HG03025 (cell line): ENCODE results near the gene MAP1A.

Source experiments
- ATAC-seq: cut with Tn5 transposase; IDR thresholded peaks from one replicate; pipeline ENCODE4 v1.9.1; 2021; ENCODE audit warnings: mild to moderate bottlenecking, moderate library complexity; ENCODE audit not compliant: unreplicated experiment, low FRiP score

MAP1A gene

DNA sequence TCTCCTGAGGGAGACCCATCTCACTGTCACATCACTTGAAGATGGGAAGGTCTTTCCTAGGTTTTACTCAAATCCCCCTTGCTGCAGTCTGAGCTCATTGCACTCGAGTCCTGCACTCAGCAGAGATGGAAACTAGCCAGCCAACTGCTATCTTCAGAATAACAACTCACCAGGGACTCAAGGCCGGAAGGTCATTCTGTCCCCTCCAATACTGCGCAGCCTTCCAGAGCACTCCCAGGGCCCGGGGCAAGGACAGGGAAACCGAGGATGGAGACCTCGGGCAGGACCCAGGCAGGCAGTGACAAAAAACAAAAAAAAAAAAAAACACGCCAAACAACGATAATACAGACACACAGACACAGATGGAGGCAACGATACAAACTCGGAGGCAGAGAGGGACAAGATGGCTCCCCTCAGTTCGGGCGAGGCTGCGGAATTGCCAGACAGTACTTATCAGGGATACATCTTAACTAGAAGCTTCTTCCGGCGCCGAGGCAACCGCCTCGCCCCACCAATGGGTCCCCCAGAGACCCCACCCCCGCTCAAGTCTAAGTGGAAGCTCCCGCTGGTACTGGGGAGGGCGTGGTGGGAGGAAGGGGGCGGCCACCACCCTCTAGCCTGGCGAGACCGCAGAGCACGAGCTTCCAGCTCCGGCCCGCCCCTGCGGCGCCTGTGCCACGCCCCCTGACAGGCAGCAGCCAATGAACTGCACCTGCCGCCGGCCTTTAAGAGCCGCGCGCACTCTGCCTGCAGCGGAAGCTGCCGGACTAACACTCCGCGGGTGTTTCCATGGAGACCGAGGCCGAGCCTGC is 7.0 kb upstream of the MAP1A start:
- ATAC-seq: peak; percentile 96

DNA sequence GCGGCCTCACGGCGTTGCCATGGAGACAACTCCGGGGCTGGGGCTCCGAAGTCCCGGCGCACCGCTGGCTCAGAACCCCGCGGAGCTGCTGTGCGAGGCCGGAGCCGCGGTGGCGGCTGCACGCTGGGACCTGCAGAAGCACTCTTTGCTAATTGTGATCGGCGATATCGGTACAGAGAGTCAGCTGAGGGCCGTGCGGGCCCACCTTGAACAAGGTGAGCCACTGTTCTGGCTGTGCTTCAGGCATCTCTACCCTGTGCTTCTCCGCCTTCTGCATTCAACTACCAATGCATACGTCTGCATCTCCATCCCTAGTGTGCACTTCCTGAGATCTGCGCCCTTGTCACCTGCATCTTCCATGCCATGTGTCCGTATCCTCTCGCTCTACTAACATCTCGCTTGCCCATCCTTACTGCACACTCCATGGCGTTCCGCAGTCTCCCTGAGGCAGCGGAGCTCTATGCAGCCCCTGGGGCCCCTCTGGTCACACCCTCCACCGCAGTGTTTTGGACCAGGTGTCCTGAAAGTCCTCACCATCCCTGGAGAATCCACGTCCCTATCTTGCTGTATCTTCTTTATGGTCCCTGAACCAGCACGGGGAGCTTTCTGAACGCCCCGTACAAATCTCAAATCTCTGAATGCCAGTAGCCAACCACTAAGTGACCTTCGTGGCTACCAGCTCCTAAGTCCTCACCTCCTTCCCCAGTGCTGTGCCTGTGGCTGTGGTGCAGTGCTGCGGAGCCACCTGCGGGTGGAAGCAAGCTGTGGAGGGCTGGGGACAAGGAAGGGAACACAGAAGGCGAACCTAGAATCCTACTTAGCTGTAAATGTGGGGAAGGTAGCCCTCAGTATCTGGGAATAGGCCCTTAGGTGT is 6.2 kb upstream of the MAP1A start:
- peak; percentile 2 for ATAC-seq

DNA sequence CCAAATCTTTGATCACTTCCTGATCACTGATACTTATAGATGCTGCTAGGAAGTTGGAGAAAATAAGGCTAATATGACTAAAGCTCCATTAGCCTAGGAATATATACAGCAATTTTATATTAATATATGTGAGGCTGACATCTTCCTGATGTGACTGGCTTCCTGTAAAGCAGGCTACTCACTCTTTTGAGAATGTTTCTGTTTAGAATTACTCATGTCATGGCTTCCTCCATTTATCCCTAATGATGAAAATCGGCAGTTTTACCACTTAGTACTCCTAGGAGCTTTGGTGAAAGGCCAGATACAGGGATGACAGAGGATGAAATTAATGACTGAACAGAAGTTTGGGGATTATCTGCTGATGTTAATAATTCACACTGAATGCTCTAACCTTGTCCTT is 3.9 kb upstream of the MAP1A start:
- ATAC-seq: no peak

DNA sequence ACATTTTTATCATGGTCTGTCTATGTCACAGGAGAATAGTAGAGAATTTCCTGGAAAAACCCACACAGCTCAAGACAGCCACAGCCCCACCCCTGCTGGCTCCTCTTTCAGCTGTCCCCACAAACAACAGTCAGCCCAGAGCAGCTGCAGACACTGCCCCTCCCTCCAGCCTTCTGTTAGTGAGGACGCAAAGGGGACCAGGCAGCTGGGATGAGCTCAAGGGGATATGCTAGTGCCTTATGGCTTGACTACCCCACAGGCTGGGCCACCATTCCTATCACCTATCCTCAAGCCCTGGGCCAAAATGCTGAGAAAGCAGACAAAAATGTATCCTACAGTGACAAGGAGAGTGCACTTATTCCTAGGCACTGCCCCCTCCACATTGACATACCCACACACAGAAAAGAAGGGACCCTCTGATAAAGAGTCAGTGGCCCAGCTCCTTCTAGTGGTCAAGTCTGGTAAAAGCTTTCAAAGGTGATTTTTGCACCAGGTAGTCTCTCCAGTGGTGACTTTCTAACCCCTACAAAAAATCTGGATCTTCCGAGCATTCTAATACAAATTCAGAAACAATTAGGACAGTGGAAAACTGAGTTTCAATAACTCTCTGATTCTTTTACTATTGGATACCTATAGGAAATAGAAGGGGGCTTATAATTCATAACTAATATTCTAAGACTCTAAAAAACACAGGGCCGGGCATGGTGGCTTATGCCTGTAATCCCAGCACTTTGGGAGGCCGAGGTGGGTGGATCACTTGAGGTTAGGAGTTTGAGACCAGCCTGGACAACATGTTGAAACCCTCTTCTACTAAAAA is 3.0 kb upstream of the MAP1A start:
- ATAC-seq: no peak

DNA sequence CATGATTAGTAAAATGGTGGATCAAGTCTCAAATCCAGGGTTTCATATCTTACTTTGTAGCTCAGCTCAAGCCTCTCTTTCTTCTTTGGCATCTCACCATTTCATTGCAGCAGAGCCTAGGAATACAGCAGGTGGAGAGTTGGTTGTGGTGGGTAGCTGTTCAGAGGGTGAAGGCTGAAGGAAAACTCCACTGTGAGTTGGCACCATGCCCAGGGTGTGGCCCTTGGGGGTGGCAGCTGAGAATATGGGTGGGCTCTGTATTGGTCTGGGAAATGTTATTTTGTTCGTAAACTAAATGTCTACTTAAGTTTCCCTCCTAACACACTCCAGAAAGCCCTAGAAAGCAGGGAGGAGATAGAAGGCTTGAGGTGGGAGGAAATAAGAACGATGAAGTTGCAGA is 1.7 kb upstream of the MAP1A start:
- no peak for ATAC-seq

DNA sequence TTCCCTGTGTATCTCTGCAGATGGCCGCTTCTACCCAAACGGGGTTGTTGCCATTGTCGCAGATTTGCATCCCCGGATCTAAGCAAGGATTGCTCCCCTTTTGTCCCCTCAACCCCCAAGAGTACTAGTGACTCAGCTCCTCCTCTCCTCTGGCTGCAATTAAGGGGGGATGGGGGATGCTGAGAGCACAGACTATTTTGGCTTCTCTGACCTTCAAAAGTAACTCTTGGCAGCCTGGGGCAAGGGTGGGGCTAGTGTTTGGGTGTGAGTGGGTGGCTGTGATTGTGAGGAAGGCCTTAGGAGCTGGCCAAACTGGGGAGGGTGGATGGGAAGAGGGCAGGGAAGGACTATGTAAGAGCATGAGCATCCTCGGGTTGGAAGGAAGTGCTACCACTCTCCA is 1.2 kb upstream of the MAP1A start:
- no peak for ATAC-seq

DNA sequence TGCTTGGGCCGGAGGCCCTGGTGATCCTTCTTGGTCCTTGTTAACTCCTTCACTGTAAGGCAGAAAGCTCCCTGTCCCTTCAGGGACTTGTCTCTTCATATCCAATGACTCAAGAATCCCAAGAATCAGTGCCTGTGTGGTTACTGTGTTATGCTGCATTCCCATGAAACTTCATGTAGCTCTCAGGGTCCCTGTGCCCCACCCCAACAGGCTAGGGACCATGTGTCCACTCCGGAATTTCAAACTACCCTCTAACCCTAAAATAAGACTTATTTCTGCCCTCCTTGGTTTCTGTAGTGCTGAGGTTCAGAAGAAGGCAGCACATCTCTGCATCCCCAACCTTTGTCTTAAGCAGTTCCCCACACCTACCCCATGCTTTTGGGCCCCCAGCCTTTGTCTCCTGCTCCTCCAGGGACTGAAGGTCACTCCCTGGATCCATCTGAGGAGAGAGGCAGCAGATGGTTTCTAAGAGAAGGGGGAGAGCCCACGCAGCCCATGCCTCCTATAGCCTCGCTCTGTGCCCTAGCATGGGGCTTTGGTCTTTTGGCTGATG is 531 bp upstream of the MAP1A start:
- ATAC-seq: no peak

DNA sequence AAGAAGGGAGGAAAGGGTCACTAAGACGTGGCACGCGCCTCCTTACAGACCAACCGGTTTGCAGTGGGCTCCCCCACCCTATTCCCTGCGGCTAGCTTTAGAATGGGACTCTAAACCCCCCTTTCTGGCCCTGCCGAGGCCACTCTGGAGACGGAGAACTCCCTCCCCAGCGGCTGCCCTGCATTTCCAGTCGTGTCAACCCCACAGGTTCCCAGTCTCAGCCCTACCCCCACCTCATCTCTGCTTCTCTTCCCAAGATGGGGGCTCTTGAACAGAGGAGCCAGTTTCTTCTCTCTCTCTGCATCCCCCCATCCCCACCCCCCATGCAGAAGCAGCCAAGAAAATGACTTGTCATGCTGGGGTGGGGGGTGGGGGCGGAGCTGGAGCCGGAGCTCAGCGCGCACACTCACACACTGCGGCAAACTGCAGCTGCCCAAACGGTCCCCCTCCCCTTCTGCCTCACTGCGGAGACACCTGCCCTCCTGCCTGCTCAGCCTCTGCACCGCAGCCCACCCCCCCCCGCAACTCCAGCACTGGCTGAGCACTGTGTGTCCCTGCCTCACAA is 871 bp downstream of the MAP1A start:
- ATAC-seq: no peak

DNA sequence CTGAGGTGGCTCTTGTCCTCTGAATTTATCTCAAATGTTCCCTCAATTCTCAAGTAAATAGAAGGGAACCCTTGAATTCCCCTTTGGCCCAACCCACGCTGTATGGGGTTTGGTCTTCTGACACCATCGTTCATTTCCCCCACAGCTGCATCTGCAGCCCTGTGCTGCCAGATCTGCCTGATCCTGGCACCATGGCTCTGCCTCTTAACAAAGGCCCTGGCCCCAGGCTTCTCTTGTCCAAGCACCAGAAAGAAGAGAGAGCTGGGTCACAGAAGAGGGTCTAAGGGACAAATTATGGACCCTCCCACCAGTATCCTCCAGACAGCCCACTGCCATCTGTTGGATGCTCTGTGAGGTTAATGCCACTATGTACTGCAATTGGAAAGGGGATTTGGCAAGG is 1.8 kb downstream of the MAP1A start:
- ATAC-seq: no peak

DNA sequence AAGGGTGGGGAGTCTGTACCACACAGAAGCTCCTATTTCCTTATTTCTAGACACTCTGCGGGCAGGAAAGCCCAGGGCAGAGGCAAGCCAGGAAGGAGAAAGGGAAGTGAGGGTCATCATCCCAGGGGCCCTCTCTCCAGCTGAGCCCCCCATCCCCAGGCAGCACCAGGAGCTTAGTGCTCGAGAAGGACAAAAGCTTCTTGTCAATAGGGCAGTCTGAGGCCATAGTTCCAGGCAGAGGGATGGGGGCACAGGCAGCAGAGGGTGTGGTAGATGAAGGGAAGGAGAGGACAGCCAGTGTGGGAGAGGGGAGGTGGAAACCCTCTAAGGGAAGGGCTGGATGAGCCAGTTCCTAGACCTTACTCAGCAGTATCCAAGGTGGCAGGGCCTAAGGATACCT is 2.7 kb downstream of the MAP1A start:
- no peak for ATAC-seq

DNA sequence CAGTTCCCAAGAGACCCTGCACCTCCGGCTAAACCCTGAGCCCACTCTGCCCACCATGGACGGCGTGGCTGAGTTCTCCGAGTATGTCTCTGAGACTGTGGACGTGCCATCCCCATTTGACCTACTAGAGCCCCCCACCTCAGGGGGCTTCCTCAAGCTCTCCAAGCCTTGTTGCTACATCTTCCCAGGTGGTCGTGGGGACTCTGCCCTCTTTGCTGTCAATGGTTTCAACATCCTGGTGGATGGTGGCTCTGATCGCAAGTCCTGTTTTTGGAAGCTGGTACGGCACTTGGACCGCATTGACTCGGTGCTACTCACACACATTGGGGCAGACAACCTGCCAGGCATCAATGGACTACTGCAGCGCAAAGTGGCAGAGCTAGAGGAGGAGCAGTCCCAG is 4.0 kb downstream of the MAP1A start:
- no peak for ATAC-seq

DNA sequence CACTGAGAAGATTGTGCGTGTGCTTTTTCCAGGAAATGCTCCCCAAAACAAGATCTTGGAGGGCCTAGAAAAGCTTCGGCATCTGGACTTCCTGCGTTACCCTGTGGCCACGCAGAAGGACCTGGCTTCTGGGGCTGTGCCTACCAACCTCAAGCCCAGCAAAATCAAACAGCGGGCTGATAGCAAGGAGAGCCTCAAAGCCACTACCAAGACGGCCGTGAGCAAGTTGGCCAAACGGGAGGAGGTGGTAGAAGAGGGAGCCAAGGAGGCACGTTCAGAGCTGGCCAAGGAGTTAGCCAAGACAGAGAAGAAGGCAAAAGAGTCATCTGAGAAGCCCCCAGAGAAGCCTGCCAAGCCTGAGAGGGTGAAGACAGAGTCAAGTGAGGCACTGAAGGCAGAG is 4.8 kb downstream of the MAP1A start:
- ATAC-seq: no peak

DNA sequence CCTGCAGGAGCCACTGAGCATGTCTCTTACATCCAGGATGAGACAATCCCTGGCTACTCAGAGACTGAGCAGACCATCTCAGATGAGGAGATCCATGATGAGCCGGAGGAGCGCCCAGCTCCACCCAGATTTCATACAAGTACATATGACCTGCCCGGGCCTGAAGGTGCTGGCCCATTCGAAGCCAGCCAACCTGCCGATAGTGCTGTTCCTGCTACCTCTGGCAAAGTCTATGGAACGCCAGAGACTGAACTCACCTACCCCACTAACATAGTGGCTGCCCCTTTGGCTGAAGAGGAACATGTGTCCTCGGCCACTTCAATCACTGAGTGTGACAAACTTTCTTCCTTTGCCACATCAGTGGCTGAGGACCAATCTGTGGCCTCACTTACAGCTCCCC is 6.2 kb downstream of the MAP1A start:
- ATAC-seq: no peak

DNA sequence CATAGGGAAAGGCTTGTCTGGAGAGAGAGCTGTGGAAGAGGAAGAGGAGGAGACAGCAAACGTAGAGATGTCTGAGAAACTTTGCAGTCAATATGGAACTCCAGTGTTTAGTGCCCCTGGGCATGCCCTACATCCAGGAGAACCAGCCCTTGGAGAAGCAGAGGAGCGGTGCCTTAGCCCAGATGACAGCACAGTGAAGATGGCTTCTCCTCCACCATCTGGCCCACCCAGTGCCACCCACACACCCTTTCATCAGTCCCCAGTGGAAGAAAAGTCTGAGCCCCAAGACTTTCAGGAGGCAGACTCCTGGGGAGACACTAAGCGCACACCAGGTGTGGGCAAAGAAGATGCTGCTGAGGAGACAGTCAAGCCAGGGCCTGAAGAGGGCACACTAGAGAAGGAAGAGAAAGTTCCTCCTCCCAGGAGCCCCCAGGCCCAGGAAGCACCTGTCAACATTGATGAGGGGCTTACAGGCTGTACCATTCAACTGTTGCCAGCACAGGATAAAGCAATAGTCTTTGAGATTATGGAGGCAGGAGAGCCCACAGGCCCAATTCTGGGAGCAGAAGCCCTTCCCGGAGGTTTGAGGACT is 6.9 kb downstream of the MAP1A start:
- ATAC-seq: no peak

DNA sequence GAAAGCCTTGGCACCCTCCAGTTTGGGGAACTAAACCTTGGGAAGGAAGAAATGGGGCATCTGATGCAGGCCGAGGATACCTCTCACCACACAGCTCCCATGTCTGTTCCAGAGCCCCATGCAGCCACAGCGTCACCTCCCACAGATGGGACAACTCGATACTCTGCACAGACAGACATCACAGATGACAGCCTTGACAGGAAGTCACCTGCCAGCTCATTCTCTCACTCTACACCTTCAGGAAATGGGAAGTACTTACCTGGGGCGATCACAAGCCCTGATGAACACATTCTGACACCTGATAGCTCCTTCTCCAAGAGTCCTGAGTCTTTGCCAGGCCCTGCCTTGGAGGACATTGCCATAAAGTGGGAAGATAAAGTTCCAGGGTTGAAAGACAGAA is 7.7 kb downstream of the MAP1A start:
- no peak for ATAC-seq

DNA sequence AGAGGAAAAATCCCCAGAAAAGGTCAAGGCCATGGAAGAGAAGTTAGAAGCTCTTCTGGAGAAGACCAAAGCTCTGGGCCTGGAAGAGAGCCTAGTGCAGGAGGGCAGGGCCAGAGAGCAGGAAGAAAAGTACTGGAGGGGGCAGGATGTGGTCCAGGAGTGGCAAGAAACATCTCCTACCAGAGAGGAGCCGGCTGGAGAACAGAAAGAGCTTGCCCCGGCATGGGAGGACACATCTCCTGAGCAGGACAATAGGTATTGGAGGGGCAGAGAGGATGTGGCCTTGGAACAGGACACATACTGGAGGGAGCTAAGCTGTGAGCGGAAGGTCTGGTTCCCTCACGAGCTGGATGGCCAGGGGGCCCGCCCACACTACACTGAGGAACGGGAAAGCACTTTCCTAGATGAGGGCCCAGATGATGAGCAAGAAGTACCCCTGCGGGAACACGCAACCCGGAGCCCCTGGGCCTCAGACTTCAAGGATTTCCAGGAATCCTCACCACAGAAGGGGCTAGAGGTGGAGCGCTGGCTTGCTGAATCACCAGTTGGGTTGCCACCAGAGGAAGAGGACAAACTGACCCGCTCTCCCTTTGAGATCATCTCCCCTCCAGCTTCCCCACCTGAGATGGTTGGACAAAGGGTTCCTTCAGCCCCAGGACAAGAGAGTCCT is 9.0 kb downstream of the MAP1A start:
- no peak for ATAC-seq

DNA sequence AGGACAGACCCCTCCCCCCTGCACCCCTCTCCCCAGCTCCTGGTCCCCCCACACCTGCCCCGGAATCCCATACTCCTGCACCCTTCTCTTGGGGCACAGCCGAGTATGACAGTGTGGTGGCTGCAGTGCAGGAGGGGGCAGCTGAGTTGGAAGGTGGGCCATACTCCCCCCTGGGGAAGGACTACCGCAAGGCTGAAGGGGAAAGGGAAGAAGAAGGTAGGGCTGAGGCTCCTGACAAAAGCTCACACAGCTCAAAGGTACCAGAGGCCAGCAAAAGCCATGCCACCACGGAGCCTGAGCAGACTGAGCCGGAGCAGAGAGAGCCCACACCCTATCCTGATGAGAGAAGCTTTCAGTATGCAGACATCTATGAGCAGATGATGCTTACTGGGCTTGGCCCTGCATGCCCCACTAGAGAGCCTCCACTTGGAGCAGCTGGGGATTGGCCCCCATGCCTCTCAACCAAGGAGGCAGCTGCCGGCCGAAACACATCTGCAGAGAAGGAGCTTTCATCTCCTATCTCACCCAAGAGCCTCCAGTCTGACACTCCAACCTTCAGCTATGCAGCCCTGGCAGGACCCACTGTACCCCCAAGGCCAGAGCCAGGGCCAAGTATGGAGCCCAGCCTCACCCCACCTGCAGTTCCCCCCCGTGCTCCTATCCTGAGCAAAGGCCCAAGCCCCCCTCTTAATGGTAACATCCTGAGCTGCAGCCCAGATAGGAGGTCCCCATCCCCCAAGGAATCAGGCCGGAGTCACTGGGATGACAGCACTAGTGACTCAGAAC is 9.8 kb downstream of the MAP1A start:
- ATAC-seq: no peak

DNA sequence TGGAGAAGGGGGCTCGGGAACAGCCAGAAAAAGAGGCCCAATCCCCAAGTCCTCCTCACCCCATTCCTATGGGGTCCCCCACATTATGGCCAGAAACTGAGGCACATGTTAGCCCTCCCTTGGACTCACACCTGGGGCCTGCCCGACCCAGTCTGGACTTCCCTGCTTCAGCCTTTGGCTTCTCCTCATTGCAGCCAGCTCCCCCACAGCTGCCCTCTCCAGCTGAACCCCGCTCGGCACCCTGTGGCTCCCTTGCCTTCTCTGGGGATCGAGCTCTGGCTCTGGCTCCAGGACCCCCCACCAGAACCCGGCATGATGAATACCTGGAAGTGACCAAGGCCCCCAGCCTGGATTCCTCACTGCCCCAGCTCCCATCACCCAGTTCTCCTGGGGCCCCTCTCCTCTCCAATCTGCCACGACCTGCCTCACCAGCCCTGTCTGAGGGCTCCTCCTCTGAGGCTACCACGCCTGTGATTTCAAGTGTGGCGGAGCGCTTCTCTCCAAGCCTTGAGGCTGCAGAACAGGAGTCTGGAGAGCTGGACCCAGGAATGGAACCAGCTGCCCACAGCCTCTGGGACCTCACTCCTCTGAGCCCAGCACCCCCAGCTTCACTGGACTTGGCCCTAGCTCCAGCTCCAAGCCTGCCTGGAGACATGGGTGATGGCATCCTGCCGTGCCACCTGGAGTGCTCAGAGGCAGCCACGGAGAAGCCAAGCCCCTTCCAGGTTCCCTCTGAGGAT is 10.6 kb downstream of the MAP1A start:
- ATAC-seq: no peak
